ENCODE results near the gene GOT2.

GRCh38 chr16:58744497-58744896, 10.4 kb upstream of the GOT2 start:
- TF ChIP-seq SP1 (IDR thresholded peaks at IDR 0.05): no peak
- TF ChIP-seq ARNT (IDR thresholded peaks at IDR 0.05): no peak
- no peak for TF ChIP-seq LEF1 (IDR thresholded peaks at IDR 0.05; ENCODE audit: borderline replicate concordance)
- no peak for TF ChIP-seq HDGF (IDR thresholded peaks at IDR 0.05; ENCODE audit: borderline replicate concordance)
- no peak for TF ChIP-seq SUZ12 (IDR thresholded peaks at IDR 0.05)
- no peak for TF ChIP-seq FOXK2 (IDR thresholded peaks at IDR 0.05)
- no peak for TF ChIP-seq BHLHE40 (IDR thresholded peaks at IDR 0.05; ENCODE audit: borderline replicate concordance)
- TF ChIP-seq TARDBP (IDR thresholded peaks at IDR 0.05): no peak
- TF ChIP-seq L3MBTL2 (conservative IDR thresholded peaks at IDR 0.05): no peak
- no peak for TF ChIP-seq ZNF384 (IDR thresholded peaks at IDR 0.05)
- TF ChIP-seq ELF4 (IDR thresholded peaks at IDR 0.05): no peak
